OCI-LY1 (cell line): ENCODE results near the gene UTS2R.

Source experiments
- EZH2 ChIP-seq: fragments of 200-600 bp; sonication (generic), shearing (Covaris generic); IDR thresholded peaks from 2 replicates; pipeline ENCODE4 v1.8.0; 2017; ENCODE audit warnings: borderline replicate concordance, mixed run types, mild to moderate bottlenecking, antibody characterized with exemption, low read length, moderate library complexity, mixed read lengths
- TF ChIP-seq, protein P1 (sequence below): fragments of 200-600 bp; sonication (generic), shearing (Covaris generic); IDR thresholded peaks from 2 replicates; pipeline ENCODE4 v1.5.1; 2017; ENCODE audit warnings: mild to moderate bottlenecking, antibody characterized with exemption, low read length, moderate library complexity, mixed read lengths

DNA sequence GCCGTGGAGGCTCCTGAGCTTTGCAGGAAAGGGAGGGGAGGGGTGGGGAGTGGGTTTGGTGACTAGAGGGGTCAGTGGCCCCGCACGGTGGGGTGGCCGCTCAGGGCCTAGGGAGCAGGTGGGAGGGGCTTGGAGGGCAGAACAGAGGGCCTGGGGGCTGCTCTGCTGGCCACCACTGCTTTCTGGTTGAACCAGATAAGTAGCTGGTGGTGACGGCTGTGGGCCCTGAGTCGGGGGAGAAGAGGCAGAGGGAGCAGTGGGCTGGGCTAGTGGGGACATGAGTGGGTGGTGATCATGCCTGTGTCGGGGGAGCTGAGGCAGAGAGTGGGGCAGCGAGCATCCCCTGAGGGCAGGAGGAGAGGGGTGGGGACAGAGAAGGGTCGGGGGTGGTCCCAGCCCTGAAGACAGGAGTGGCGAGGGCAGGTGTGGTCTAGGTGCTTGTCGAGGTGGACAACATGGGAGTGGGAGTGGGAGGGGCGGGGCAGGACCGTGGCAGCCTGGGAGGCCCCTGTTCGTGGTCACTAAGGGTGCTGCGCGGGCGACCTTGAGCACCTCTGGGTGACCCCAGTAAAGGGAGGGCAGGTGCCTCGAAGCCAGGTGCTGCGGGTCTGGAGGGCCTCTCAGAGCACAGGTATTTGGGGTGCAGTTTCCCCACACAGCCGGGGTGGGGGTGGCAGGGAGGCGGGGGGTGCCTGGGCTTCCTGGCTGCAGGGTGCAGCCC is 47.9 kb upstream of the UTS2R start:
- TF ChIP-seq, protein P1, sequence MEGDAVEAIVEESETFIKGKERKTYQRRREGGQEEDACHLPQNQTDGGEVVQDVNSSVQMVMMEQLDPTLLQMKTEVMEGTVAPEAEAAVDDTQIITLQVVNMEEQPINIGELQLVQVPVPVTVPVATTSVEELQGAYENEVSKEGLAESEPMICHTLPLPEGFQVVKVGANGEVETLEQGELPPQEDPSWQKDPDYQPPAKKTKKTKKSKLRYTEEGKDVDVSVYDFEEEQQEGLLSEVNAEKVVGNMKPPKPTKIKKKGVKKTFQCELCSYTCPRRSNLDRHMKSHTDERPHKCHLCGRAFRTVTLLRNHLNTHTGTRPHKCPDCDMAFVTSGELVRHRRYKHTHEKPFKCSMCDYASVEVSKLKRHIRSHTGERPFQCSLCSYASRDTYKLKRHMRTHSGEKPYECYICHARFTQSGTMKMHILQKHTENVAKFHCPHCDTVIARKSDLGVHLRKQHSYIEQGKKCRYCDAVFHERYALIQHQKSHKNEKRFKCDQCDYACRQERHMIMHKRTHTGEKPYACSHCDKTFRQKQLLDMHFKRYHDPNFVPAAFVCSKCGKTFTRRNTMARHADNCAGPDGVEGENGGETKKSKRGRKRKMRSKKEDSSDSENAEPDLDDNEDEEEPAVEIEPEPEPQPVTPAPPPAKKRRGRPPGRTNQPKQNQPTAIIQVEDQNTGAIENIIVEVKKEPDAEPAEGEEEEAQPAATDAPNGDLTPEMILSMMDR = no peak
- TF ChIP-seq EZH2 = no peak
